Fibroblast of peridontal ligament (primary cell): Measurements from ENCODE around the gene AOPEP.

Experiments
- DNase-seq: peaks from one replicate; pipeline ENCODE4 v3.0.0-alpha.2; 2010; ENCODE audit errors: extremely low read depth

The AOPEP gene

GRCh38 chr9:94761481-94761880 is 35.0 kb downstream of the AOPEP start:
- DNase-seq: no peak

- no peak for DNase-seq
Observed at GRCh38 chr9:94767331-94768072, 41.0 kb downstream of the AOPEP start.

- no peak for DNase-seq
Observed at GRCh38 chr9:94768766-94769165, 42.3 kb downstream of the AOPEP start.

GRCh38 chr9:94770334-94770733 is 43.8 kb downstream of the AOPEP start:
- DNase-seq: no peak

GRCh38 chr9:94771096-94771495 is 44.6 kb downstream of the AOPEP start:
- no peak for DNase-seq

- DNase-seq: no peak
Observed at GRCh38 chr9:94772144-94772543, 45.6 kb downstream of the AOPEP start.

DNA sequence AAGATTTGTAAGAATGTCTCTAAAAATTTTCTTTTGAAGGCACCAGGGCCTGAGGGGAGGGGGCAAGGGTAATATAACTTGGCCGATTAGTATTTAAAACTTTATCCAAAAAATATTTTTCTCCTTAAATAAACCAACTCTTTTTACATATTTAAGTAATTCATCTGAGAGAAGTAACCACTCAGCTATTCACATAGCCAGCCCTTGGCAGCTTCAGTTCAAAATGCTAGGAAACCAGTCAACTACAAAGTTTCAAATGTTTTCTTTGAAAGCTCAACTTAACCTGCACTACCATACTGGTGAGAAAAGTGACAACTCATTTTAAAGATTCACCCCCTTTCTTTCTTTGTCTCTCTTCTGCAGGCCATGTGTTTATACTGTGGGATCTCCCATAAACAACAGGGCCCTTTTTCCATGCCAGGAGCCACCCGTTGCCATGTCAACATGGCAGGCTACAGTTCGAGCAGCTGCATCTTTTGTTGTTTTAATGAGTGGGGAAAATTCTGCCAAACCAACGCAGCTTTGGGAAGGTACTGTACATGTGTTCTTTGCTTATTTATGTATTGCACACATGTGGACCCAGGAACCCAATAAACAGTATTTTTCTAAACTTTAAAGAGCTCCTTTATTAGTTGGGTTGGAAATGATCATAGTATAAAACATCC is 46.3 kb downstream of the AOPEP start:
- DNase-seq: peak; percentile 84

- DNase-seq: no peak
Observed at GRCh38 chr9:94773655-94774054, 47.2 kb downstream of the AOPEP start.

- peak; percentile 49 for DNase-seq
Observed at GRCh38 chr9:94778013-94778412, 51.5 kb downstream of the AOPEP start.

- no peak for DNase-seq
Observed at GRCh38 chr9:94779031-94779430, 52.5 kb downstream of the AOPEP start.

DNA sequence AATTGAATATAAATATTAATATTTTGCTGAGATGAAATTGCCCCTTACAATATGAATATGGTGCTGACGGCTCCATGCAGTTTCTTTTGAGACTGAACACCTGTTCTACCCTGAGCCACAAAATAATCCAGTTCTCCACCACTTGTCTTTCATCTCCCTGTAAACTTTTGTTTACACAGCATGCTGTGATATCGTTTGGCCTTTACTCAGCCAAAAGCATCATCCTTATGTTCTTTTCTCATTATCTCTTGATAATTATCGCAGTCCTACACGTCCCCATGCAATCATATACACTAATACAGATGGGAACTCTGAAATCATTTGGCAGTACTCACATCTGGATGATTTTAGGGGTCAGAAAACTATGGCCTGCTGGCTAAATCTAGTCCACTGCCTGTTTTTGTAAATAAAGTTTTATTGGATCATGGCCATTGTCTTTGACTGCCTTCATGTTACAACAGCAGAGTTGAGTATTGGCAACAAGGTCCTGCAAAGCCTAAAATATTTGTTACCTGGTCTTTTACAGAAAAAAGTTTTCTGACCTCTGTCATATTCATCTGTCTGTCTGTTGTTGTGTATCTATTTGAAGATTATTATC is 53.3 kb downstream of the AOPEP start:
- DNase-seq: no peak

DNA sequence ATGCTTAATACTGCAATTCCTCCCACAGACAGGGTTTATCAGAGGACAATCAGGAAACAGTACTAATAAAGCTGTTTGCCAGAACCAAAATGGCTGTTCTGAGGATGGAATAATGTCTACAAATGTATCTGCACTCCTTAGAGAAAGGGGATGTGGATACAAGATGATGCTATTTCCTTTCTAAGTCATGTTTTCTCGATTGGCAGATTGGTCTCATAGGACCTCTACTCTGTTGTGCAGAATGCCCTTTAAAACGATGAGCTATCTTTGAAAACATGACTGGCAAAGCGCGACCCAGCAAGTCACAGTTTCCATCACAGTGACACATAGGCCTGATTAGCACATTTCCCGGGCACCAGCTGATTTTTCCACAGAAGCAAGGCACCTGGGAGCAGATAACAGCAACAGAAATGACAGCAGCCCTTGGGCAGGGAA is 54.0 kb downstream of the AOPEP start:
- no peak for DNase-seq

- DNase-seq: peak; percentile 93
Observed at GRCh38 chr9:94782355-94783101, 56.0 kb downstream of the AOPEP start.

DNA sequence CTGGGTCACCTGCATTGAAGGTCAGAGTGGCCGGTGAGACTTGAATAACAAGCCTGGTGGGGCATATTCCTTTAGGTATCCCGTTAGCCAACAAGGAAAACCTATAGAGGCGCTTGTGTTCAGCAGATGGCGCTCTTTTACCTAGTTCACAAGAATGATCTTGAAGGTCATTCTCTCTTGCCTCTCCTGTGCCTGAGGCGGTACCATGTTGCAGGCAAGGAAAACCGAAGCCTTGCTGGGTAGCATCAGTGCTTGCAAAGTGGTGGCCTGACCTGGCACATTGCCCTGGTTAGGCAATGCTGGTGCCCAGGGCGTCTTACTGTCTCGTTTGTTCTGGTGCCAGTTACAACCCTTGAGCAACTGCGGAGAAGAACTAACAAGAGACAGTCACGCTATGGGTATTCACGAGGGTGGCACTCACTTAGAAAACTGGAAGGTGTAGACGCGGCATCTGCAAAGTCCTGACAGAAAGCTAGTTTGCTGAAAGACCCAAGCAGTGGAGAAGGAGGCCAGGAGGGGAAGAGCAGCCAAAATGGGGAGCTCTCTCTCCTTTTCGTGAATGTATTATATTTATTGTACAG is 56.7 kb downstream of the AOPEP start:
- DNase-seq: peak; percentile 91

DNA sequence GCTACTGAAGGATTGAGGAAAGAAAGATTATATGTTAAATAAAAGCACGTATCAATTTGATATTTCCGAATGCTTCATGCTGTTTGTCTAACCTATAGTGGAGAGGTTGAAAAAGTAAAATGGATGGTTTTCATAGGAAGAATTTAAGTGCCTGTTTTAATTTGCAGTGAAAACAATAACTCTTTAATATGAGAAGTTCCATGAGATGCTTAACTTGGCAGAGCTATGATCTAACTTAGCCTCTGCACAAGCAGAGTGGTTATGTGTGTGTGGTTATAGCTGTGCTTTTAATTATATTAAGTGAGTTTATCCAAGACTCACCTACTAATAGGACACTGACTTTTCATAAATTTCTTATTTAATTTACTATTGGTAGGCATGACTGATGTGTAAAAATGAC is 57.4 kb downstream of the AOPEP start:
- no peak for DNase-seq

GRCh38 chr9:94785215-94786169 is 59.0 kb downstream of the AOPEP start:
- DNase-seq: no peak

DNA sequence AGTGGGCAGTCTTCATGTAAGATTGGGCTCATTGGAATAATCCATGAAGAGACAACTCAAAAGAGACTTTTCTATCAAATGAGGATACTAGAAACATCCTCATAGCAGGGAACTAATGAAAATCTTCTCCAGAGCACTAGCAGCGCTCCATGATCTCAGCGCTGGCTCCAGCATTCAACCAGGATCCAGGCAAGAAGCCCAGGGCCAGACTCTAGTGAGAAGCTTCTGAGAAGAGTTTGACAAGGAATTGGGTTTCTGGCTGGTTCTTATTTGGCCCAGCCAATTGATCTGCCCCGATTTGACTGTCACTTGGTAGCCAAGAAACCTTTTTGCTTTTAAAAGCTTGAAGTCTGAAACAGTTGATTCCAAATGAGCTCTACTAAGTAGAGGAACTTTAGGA is 60.1 kb downstream of the AOPEP start:
- DNase-seq: no peak

- no peak for DNase-seq
Observed at GRCh38 chr9:94787266-94787665, 60.8 kb downstream of the AOPEP start.

- no peak for DNase-seq
Observed at GRCh38 chr9:94788570-94789105, 62.1 kb downstream of the AOPEP start.

DNA sequence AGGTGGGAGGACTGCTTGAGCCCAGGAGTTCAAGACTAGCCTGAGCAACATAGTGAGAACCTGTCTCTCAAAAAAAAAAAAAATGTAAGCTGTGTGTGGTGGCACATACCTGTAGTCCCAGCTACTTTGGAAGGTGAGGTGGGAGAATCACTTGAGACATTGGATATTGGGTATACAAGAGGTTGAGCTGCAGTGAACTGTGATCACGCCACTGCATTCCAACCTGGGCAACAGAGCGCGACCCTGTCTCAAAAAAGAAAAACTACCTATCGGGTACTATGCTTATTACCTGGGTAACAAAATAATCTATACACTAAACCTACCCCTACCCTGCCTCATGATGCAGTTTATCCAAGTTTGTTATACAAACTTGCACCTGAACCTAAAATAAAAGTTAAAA is 64.9 kb downstream of the AOPEP start:
- DNase-seq: no peak

DNA sequence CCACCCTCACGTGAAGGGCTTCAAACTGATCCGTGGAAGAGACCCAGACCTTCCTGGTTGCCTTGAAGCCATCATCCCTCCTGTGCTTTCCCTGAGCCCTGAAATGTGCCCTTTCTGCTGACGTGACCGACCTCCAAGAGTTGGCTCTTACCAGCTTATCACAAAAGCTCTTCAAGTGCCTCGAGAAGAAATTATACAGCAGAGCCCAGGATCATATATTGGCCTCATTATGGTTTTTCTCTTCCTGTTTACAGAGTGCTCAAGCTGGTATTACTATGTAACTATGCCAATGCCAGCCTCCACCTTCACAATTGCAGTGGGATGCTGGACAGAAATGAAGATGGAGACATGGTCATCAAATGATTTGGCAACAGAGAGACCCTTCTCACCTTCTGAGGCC is 66.0 kb downstream of the AOPEP start:
- no peak for DNase-seq
